ENCODE results near the gene FMOD. TPM values are rescaled to one million over a fixed set of nuclear protein-coding genes. Genes with fewer than 3 reads are reported as not detected.

The FMOD gene
- total and polyA plus RNA-seq, 5 donors: 35.9 to 91.6 (median 60.2) TPM

DNA sequence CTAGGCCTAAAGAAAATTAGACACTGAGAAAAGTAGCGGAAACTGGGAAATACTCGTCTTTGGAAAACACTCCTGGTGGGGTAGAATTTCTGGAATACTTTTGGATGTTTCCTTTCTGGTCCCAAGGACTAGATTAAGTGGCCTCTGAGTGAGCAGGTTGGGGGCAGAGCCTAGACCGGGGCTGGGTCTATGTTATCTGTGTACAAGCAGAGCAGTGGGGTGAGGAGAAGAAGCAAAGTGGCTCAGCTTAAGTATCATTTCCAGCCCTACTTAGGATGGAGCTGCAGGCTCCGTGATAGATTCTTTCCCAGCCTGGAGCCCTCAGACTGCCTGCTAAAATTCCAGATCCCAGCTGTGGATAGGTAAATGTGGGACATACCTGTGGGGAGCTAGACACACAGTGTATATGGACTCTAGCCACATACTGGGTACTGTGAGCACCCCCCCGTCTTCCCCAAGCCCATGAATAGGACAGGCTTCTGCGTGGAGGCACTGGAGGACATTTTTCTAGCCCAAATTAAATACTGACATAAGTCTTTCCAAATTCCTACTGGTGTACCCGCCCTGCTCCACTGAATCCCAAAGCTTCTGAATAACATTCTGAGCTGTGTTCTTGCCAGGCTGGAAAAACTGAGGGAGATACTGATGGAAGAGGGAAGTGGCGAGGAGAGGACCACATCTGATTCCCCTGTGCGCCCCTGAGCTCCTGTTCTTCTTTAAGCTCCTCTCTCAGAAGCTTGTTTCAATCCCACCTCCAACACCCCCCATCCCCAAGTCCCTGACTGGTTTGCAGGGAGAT is 6.8 kb downstream of the FMOD start:
- Histone ChIP-seq H3K9me3 (ENCODE audit: control insufficient read depth, low read length) (no peaks in the 10 kb centered on the region), H3K4me1 (ENCODE audit: control insufficient read depth, insufficient read depth, low read length) (no peaks in the 10 kb centered on the region), H3K27ac (ENCODE audit: low read length) (peak overlapping the region; percentile 50), H3K27me3 (ENCODE audit: control insufficient read depth, insufficient read depth) (no peaks in the 10 kb centered on the region), H3K4me3 (ENCODE audit: low read length) (no peak overlapping the region)
- DNase-seq (no peak), ATAC-seq (no peak)
- intact Hi-C loops (cut with DNase I): loop anchor here in 3 of 4 donors (5.0 kb wide), 3 partner anchors 72 to 143 kb away; no protein-coding TSS in a partner anchor
- 73% methylated on average over 9 of the region's 9 CpGs for WGBS

DNA sequence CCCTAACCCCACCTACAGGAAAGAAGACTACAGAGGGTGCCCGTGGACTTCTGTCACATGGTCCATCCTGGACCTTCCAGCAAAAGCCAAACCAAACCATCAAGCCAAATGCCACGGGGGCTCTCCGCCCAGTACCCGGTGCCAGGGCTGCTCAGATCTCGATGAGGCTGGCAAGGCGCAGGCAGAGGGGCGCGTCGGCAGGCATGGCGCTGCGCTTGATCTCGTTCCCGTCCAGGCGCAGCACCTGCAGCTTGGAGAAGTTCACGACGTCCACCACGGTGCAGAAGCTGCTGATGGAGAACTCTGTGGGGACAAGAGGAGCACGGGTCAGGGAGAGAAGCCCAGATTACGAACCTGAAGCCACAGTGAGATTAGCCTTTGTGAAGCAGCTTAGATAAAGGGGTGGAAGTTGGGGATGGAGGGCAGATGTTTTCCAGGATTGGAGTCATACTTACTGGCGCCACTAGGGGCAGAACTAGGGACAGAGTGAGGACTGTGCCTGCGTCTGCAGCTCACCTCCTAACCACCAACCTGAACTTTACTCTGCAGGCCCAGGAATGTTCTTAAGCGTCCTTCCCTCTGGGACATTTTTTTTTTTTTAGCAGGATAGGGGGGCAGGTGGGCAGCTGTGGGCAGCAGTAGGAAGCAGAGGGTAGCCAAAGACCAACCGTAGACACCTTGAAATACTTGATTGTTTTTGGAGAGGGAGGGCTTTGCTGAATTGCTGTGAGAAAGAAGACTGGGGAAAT is 8.6 kb downstream of the FMOD start:
- 53% methylated on average over 23 of the region's 23 CpGs for WGBS
- Histone ChIP-seq H3K9me3 (ENCODE audit: control insufficient read depth, low read length) (no peaks in the 10 kb centered on the region), H3K4me3 (ENCODE audit: low read length) (no peak overlapping the region), H3K27ac (ENCODE audit: low read length) (no peak overlapping the region), H3K27me3 (ENCODE audit: control insufficient read depth, insufficient read depth) (no peaks in the 10 kb centered on the region), H3K4me1 (ENCODE audit: control insufficient read depth, insufficient read depth, low read length) (no peaks in the 10 kb centered on the region)
- ATAC-seq (peak; percentile 63 to 66), DNase-seq (peak in 2 of 3 donors; percentile 35 to 72)
- intact Hi-C loops (cut with DNase I): loop anchor here in 3 of 4 donors (5.0 kb wide), 3 partner anchors 70 to 145 kb away; no protein-coding TSS in a partner anchor

DNA sequence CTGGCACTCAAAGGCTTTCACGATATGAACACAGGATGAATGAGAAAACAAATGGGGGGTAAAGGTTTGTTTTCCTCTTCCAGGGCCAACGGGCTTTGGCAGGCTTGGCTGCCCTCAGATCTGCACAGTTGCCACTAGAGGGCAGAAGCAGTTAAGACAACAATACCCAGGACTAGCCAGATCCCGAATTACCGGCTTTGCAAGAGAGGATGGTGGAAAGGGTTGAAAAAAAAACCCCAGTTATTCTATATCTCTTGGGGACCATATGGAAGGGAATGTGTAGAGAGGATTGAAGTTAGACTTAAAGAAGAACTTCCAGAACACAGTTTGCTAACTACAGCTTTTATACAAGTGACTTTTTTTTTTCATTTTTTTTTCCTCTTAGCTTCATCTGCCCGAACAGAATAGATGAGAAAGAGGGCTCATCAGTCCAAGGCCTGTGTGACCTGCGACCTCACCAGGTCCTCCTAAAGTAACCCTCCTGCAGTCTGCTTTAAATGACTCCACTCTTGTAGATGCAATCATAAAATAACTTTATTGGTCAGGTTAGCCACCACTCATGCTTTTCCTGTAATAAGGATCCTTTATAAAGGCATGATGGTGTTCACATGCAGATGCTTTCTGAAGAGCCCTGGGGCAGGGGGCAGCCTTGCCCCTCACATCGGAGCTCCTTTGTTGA is 10.7 kb downstream of the FMOD start:
- intact Hi-C loops (cut with DNase I): loop anchor here (1.0 to 5.0 kb wide), 5 partner anchors 68 to 147 kb away; no protein-coding TSS in a partner anchor
- Histone ChIP-seq H3K4me1 (ENCODE audit: control insufficient read depth, insufficient read depth, low read length) (no peaks in the 10 kb centered on the region), H3K9me3 (ENCODE audit: control insufficient read depth, low read length) (no peaks in the 10 kb centered on the region), H3K4me3 (ENCODE audit: low read length) (no peak overlapping the region), H3K27ac (ENCODE audit: low read length) (no peak overlapping the region), H3K27me3 (ENCODE audit: control insufficient read depth, insufficient read depth) (no peaks in the 10 kb centered on the region)
- ATAC-seq (peak; percentile 79 to 82), DNase-seq (peak; percentile 62 to 87 (median 80))
- WGBS: 17% methylated on average over 7 of the region's 7 CpGs

DNA sequence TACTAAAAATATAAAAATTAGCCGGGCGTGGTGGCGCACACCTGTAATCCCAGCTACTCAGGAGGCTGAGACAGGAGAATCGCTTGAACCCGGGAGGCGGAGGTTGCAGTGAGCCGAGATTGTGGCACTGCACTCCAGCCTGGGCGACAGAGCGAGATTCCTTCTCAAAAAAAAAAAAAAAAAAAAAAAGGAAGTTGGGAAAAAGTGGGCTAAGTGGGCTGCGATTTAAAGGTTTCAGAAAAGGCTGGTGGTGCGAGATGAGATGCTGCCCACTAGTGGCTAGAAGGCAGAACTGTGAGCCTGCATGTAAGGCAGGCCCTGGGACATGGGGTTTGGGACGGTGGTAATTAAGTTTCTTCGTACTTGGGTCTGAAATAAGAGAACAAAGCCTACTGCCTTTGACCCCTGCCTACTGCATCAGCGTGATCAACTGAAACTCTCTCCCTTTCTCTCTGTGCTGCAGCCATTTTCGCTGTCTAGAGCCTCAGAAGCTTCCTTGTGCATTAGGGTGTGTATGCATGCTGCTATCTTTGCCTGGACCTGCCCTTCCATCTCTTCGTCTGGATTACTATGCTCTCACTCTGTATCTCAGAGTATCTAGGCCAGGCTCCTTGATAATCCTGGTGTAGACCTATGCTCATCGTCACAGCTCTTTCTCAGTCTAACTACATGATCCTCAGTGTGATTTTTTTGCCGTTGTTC is 12.4 kb downstream of the FMOD start:
- Histone ChIP-seq H3K27me3 (ENCODE audit: control insufficient read depth, insufficient read depth) (no peaks in the 10 kb centered on the region), H3K4me1 (ENCODE audit: control insufficient read depth, insufficient read depth, low read length) (no peaks in the 10 kb centered on the region), H3K4me3 (ENCODE audit: low read length) (no peak overlapping the region), H3K27ac (ENCODE audit: low read length) (no peak overlapping the region), H3K9me3 (ENCODE audit: control insufficient read depth, low read length) (no peaks in the 10 kb centered on the region)
- 50% methylated on average over 18 of the region's 18 CpGs for WGBS
- ATAC-seq: peak; percentile 46 to 64
- peak; percentile 62 to 74 (median 71) for DNase-seq
- intact Hi-C loops (cut with DNase I): loop anchor here in 3 of 4 donors (1.0 to 2.0 kb wide), 3 partner anchors 65 to 68 kb away; no protein-coding TSS in a partner anchor

DNA sequence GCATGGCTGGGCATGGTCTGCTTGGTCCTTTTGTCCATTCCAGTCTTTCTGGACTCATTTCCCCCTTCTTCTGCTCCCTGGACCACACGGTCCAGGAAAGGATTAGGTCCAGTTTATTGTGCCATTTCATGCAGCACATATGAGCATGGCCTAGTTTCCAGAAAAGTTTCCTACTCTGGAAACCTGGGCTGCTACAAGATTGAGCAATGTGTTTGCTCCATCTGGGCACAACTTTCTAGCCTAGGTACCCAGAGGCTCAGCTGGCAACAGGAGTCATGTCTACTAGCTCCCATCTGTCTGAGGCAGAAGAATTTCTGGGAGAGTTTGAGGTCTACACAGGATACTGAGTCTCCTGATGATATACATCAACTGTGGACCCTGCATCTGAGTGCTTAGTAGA is 14.8 kb downstream of the FMOD start:
- 54% methylated on average over 1 of the region's 1 CpG for WGBS
- ATAC-seq: no peak
- no peak for DNase-seq
- H3K4me3 ChIP-seq (ENCODE audit: low read length): no peak overlapping the region
- H3K27me3 ChIP-seq (ENCODE audit: control insufficient read depth, insufficient read depth): no peaks in the 10 kb centered on the region
- no peak overlapping the region for H3K27ac ChIP-seq (ENCODE audit: low read length)
- intact Hi-C loops (cut with DNase I): no loop called here
- H3K9me3 ChIP-seq (ENCODE audit: control insufficient read depth, low read length): no peaks in the 10 kb centered on the region
- H3K4me1 ChIP-seq (ENCODE audit: control insufficient read depth, insufficient read depth, low read length): no peaks in the 10 kb centered on the region

DNA sequence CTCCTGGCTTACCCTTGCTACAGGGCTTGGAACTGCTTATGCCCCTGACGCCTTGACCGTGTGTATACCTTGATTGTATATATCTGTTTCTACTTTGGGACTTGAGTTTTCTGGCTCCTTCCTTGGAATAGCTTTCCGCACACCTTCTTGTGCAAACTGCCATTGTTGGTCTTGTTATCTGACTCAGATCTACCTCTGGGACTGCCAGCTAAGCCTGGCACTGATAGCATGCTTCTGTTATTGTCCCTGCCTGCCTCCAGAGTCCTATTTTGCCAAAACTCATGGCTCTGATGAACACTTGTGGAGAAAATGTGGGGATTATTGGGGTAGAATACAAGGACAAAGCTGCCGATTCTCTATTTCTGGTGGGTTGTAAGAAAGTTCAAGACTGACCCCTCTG is 15.4 kb downstream of the FMOD start:
- intact Hi-C loops (cut with DNase I): no loop called here
- WGBS: 94% methylated on average over 4 of the region's 4 CpGs

DNA sequence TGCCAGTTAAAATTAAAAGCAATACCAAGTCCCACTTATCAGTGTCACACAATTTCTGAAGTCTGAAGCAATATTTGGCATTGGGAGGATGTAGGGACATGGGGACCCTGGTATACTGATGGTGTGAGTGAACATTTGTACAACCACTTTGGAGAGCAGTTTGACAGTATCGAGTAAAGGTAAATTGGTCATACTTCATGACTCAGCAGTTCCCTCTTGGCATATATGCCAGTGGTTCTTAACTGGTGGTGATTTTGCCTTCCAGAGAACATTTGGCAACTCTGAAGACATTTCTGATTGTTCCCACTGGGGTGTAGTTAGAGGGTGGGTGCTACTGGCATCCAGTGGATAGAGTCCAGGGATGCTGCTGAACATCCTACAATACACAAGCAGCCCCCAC is 19.7 kb downstream of the FMOD start:
- no peak for ATAC-seq
- intact Hi-C loops (cut with DNase I): no loop called here
- Histone ChIP-seq H3K4me3 (ENCODE audit: low read length) (no peak overlapping the region), H3K27ac (ENCODE audit: low read length) (no peak overlapping the region), H3K4me1 (ENCODE audit: control insufficient read depth, insufficient read depth, low read length) (peaks cover 8% of the 10 kb centered on the region), H3K9me3 (ENCODE audit: control insufficient read depth, low read length) (no peaks in the 10 kb centered on the region), H3K27me3 (ENCODE audit: control insufficient read depth, insufficient read depth) (no peaks in the 10 kb centered on the region)
- 72% methylated on average over 1 of the region's 1 CpG for WGBS
- no peak for DNase-seq

More for the DNA sequence above, 15.4 kb downstream of the FMOD start:
- no peaks in the 10 kb centered on the region for H3K9me3 ChIP-seq (ENCODE audit: control insufficient read depth, low read length)
- no peak overlapping the region for H3K27ac ChIP-seq (ENCODE audit: low read length)
- DNase-seq: no peak
- no peaks in the 10 kb centered on the region for H3K27me3 ChIP-seq (ENCODE audit: control insufficient read depth, insufficient read depth)
- H3K4me1 ChIP-seq (ENCODE audit: control insufficient read depth, insufficient read depth, low read length): no peaks in the 10 kb centered on the region
- no peak overlapping the region for H3K4me3 ChIP-seq (ENCODE audit: low read length)
- no peak for ATAC-seq

DNA sequence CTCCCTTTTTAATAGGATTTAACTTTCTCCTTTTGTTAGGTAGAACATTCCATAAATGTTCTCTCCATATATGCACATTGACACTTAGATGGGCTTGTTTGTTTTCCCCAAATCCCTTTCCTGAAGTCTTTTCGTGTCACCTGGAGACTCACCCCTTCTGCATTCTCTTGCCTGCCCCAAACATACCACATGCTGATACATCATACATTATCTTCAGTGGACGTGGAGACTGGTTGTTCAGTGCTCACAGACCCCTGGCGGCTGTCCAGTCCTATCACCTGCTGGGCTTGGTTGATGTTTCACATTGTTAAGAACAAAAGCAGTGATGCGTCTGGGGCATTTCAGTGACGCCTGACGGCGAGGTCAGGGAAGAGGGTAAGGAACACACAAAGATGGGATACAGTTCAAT is 22.2 kb downstream of the FMOD start:
- Histone ChIP-seq H3K27ac (ENCODE audit: low read length) (no peak overlapping the region), H3K4me1 (ENCODE audit: control insufficient read depth, insufficient read depth, low read length) (peaks cover 18% of the 10 kb centered on the region), H3K27me3 (ENCODE audit: control insufficient read depth, insufficient read depth) (no peaks in the 10 kb centered on the region), H3K9me3 (ENCODE audit: control insufficient read depth, low read length) (no peaks in the 10 kb centered on the region), H3K4me3 (ENCODE audit: low read length) (no peak overlapping the region)
- no peak for ATAC-seq
- DNase-seq: peak in 2 of 3 donors; percentile 57 to 77
- intact Hi-C loops (cut with DNase I): no loop called here
- 60% methylated on average over 7 of the region's 7 CpGs for WGBS

DNA sequence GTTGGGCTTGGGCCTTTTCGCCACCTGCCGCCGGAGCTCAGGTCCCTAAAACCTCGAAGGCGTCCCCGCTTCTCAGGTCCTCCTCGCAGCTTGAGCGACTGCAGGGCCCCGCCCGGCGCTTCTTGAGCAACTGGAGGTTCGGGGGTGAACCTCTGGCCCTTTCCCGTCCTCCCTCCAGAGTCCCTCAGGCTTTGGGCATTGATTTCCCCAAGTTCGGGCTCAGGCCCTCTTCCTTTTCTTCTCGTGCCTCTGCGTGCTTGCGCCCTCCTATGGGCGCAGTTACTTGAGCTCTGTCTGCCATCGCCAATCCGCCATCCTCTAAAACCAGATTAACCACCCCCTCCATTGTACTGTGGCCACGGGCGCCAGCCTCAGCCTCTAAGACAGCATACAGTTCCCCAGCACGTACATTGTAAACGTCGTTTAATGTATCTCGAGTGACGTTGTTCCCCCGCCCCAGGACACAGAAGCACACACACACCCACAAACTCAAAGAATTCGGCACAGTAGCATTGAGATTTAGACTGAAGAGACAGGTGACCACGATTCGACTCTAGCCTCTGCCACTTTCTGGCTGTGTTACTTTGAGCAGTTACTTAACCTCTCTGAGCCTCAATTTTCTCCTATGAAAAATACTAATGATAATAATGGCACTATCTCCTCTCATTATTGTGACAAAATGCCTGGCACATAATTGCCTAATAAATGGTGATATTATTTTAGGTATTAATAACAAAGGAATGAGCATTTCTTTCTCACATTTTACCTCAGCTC is 23.1 kb downstream of the FMOD start:
- no peaks in the 10 kb centered on the region for H3K9me3 ChIP-seq (ENCODE audit: control insufficient read depth, low read length)
- H3K4me1 ChIP-seq (ENCODE audit: control insufficient read depth, insufficient read depth, low read length): peaks cover 26% of the 10 kb centered on the region
- 9% methylated on average over 31 of the region's 31 CpGs for WGBS
- peak overlapping the region; percentile 71 for H3K4me3 ChIP-seq (ENCODE audit: low read length)
- DNase-seq: peak in 2 of 3 donors; percentile 69 to 88
- H3K27ac ChIP-seq (ENCODE audit: low read length): peak overlapping the region; percentile 95
- peak; percentile 52 to 58 for ATAC-seq
- intact Hi-C loops (cut with DNase I): no loop called here
- H3K27me3 ChIP-seq (ENCODE audit: control insufficient read depth, insufficient read depth): no peaks in the 10 kb centered on the region

Measured in right cardiac atrium (tissue), 5 donors.